K562 treated with DMSO at 1 percent for 48 hours (cell line): Measurements from ENCODE around the gene GON7. TPM values are rescaled to one million over a fixed set of nuclear protein-coding genes. Genes with fewer than 3 reads are reported as not detected.

ENCODE experiments used
- total RNA-seq: library from RNA; unstranded; fragments of 300-600 nt; gene quantifications from 2 replicates; pipeline ENCODE4 v1.2.3, GENCODE V29; 2022; ENCODE audit warnings: low replicate concordance; ENCODE audit errors: extremely low read depth

The GON7 gene
- not detected in 2 replicates for total RNA-seq

GRCh38 chr14:93206793-93207467 is at the start of gene GON7, which contains the start of gene UBR7:
TSS of gene GON7 (minus strand) at chr14:93207065. CDS start at chr14:93207037, 28 bp downstream.
TSS of gene UBR7 (plus strand) at chr14:93207256. CDS start at chr14:93207292, 36 bp downstream.

GRCh38 chr14:93184391-93185348 is 22.2 kb downstream of the GON7 start, which contains the start of the genes LYSET and MOAP1:
TSS of gene LYSET (plus strand) at chr14:93185317. CDS start at chr14:93185406, 89 bp downstream.
TSS of gene MOAP1 (minus strand) at chr14:93184897. CDS start at chr14:93184242, 655 bp downstream.

Other genes with a start within 250 kb of the GON7 start
- not detected in 2 replicates for gene ITPK1, start 91.1 kb downstream of the GON7 start, total RNA-seq
- not detected in 2 replicates for gene MOAP1, start 22.2 kb downstream of the GON7 start, total RNA-seq
- gene LYSET, start 21.7 kb downstream of the GON7 start, total RNA-seq, result not detected in 2 replicates
- not detected in 2 replicates for gene UBR7, start 191 bp upstream of the GON7 start, total RNA-seq
- gene BTBD7, start 126.0 kb upstream of the GON7 start, total RNA-seq, result not detected in 2 replicates
- gene COX8C, start 140.1 kb upstream of the GON7 start, total RNA-seq, result not detected in 2 replicates
- not detected in 2 replicates for gene UNC79, start 223.9 kb upstream of the GON7 start, total RNA-seq